ENCODE measurements around the gene KCNMA1.

KCNMA1 gene

DNA sequence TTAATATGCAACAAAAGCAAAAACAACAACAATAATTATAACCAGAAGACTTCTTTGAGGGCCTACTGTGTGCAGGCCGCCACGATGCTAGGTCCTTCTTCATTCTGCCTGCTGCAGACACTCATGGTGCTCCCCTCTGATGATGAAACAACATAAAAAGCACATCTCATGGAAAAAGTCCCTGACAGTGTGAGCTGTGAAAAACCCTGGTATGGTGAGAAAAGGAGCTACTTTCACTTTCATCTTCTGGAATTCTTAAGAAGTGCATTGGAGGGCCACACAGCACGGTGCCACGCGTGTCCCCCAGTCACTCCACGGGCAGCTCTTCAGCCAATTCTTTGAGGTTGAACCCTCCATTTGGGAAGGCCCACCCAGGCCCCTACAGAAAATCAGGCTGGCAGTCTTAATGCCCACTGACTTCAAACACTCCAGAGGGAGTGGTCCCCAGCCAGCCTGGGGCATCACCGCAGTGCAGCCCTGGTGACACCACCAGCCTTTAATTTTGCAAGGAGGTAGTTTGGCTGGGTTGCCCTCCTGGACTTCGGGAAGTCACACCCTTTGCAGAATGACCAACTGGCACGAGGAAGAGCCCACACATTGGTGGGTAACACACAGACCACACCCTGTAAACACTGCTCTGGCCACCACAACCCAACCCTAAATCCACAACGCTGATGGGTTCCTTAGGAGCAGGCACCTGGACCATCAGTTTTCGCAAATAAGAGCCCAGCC, 7.7 kb downstream of the KCNMA1 start:
- no peak for TF ChIP-seq GATA3 (IDR thresholded peaks at IDR 0.05; ENCODE audit: low read depth, low read length)
- no peak for TF ChIP-seq GATA2 (IDR thresholded peaks at IDR 0.05; ENCODE audit: low read depth, low read length)

DNA sequence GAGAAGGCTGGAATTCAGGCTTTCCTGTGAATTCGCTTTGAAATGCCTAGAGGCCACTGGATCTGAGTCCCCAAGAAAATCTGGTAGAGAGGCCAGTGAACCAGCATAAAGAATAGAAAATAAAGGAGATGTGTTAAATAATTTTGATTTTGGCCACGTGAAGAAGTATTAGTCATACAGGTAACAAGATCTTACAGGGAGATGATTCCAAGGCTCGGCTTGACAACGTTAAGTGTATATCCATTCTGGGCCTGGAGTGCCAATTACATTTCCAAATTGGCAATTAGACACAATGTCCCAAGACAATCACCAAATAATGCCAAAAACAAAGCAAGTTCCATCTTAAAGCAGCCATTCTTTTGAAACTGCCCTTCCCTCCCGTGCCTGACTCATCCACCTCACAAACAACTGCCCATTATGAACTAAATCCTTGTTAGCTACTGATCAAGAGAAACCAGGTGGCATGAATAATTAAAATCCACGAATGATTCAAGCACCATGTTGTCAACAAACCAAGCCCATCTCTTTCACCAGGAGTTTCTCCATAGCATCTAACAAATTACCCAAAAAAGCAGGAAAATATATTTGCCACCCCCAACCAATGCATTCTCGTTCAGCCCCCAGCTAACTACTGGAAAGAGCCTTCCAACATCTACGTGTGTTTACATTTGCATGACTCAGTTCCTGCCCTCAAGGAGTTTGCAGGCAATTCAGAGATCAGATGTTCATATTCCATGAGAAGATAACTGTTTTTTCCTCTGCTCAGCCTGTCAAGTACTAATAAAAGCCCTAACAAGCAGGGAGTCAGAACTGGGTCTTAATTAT, 8.5 kb downstream of the KCNMA1 start:
- no peak for TF ChIP-seq GATA2 (IDR thresholded peaks at IDR 0.05; ENCODE audit: low read depth, low read length)
- TF ChIP-seq GATA3 (IDR thresholded peaks at IDR 0.05; ENCODE audit: low read depth, low read length): no peak

DNA sequence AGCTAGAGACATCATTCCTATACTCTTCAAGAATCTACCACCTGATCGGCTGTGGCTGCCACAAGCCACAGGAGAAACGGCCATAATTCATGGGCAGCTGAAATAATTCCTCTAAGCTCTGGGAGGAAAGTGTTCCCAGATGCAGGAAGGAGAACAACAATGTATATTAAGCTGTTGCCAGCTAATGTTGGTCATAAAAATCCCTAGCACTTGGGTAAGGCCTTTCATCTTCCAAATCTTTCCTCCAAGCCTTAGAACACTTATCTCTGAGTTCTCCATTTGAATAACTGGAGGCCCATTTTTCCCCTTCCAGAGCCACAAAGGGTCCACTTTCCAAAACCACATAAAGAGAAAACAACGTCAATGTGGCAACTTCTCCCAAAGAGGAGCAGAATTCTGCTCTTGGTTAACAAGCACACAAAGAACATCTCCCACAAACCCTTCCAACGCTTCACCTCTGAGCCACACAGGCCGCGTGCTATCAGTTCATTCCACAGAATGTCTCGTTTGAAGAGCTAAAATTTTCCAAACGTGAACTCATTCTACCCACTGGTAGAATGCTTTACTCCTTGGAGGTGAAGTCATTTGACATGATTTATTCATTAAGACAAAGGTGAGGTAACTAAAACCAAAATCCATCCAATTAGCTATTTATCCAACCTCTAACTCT, 11.2 kb downstream of the KCNMA1 start:
- TF ChIP-seq GATA2 (IDR thresholded peaks at IDR 0.05; ENCODE audit: low read depth, low read length) (no peak), GATA3 (IDR thresholded peaks at IDR 0.05; ENCODE audit: low read depth, low read length) (no peak)

DNA sequence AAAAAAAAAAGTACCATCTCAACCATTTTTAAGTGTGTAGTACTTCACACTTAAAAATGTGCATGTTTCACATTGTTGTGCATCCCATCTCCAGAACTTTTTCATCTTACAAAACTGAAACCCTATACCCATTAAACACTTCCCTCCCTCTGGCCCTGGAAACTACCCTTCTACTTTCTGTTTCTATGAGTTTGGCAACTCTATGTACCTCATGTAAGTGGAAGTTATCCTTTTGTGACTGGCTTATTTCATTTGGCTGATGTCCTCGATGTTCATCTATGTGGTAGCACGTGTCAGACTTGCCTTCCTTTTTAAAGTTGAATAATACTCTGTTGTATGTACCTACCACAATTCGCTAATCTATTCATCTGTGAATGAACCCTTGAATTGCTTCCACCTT, 12.2 kb downstream of the KCNMA1 start:
- no peak for TF ChIP-seq GATA2 (IDR thresholded peaks at IDR 0.05; ENCODE audit: low read depth, low read length)
- no peak for TF ChIP-seq GATA3 (IDR thresholded peaks at IDR 0.05; ENCODE audit: low read depth, low read length)

DNA sequence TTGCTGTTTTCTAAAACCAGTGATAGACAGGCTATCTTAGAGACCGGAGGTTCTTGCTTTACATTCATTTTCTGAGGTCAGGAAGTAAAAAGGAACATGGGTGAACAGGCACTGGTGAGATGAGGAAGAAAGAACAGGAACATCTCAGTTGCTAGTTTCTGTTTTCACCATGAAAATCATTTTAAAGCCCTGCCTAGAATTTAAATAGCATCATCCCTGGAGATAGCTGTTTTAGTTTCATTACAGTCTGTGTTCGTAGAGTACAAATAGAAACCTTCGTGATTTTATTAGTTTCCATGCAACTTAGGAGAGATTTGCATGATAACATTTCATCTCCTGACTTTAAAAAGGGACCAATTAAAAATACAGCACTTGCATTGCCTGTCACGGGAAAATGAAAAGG, 14.7 kb downstream of the KCNMA1 start:
- TF ChIP-seq GATA2 (IDR thresholded peaks at IDR 0.05; ENCODE audit: low read depth, low read length): no peak
- no peak for TF ChIP-seq GATA3 (IDR thresholded peaks at IDR 0.05; ENCODE audit: low read depth, low read length)

DNA sequence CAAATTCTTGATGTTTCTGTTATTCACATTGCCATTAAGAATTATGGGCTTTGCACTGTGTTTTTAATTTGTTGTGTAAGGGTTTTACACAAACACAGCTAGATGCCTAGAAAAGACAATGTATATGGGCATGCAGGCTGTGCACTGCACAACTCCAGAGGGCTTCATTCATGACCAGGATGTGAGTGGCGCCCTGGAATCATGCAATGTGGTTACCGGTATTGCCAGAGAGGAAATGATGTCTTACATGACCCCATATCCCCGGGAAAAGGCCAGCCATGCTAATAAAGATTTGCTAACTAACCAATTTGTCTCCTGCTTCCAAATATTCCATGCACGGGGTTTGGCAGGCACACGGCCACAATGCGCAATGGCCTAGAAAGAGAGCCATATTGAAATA, 16.9 kb downstream of the KCNMA1 start:
- TF ChIP-seq GATA2 (IDR thresholded peaks at IDR 0.05; ENCODE audit: low read depth, low read length) (no peak), GATA3 (IDR thresholded peaks at IDR 0.05; ENCODE audit: low read depth, low read length) (no peak)

DNA sequence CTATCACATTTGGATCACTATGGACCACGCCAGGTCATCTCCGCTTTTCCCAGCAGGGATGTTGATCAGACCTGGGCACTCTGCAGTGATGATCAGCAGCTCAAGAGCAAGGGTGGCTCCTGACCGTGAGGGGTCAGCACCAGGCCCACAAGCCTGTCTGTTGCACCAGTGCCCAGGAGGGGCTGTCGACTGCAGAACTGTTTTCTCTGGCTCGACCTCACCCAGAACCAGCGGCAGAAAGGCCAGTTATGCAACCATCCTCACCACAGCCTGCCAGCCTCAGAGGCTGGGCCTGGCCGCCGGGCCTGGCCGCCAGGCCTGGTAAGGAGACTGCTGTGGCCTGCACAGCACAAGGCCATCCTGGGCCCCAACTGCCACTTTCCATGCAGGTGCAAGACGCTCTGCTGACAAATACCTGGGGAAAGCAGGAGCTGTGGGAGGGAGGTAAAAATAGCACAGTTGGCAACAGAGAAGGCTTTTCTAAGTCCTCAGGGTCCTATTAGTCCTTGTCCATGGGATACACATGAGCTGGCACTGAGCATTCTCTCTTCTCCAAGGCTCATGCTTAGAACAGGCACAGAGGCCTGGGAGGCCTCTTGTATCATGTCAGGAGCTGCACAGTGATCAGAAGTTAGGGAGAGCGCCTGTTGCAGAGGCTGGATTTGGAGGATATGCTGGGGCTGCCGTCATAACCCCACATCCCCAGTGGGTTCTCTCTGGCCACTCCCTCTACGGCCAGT, 17.5 kb downstream of the KCNMA1 start:
- TF ChIP-seq GATA3 (IDR thresholded peaks at IDR 0.05; ENCODE audit: low read depth, low read length) (no peak), GATA2 (IDR thresholded peaks at IDR 0.05; ENCODE audit: low read depth, low read length) (no peak)

DNA sequence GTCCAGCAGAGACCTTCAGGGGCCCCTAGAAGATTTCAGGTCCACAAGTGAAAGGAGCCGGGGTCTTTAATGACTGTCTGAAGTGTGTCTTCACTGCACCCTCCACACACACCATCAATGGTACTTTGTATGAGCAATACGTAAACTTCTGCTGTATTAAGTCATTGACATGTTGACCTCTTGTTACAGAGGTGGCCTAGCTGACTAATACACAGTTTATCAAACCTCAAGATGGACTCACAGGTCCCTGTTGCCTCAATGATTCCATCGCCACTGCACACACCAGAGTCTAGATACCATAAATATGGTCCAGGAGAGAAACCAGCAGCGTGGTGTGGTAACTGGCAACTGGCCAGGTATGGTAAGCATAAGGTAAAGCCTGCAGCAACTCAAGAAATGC, 19.5 kb downstream of the KCNMA1 start:
- TF ChIP-seq GATA3 (IDR thresholded peaks at IDR 0.05; ENCODE audit: low read depth, low read length): no peak
- TF ChIP-seq GATA2 (IDR thresholded peaks at IDR 0.05; ENCODE audit: low read depth, low read length): no peak

DNA sequence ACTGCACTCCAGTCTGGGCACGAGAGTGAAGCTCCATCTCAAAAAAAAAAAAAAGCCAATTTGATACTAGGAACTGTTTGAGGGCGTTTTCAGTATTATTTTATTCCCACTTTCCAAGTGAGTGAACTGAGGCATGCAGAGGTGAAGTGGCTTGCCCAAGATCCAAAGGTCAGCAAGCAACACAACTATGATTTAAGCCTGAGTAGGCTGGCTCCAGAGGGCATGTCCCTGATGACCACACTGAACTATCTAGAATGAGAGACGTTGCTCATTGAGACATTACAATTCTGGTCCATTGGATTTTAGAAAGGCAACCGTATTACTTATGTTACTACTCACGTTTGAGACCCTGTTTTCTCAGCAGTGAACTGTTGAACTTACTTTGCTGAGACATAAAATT, 20.8 kb downstream of the KCNMA1 start:
- TF ChIP-seq GATA3 (IDR thresholded peaks at IDR 0.05; ENCODE audit: low read depth, low read length) (no peak), GATA2 (IDR thresholded peaks at IDR 0.05; ENCODE audit: low read depth, low read length) (no peak)

DNA sequence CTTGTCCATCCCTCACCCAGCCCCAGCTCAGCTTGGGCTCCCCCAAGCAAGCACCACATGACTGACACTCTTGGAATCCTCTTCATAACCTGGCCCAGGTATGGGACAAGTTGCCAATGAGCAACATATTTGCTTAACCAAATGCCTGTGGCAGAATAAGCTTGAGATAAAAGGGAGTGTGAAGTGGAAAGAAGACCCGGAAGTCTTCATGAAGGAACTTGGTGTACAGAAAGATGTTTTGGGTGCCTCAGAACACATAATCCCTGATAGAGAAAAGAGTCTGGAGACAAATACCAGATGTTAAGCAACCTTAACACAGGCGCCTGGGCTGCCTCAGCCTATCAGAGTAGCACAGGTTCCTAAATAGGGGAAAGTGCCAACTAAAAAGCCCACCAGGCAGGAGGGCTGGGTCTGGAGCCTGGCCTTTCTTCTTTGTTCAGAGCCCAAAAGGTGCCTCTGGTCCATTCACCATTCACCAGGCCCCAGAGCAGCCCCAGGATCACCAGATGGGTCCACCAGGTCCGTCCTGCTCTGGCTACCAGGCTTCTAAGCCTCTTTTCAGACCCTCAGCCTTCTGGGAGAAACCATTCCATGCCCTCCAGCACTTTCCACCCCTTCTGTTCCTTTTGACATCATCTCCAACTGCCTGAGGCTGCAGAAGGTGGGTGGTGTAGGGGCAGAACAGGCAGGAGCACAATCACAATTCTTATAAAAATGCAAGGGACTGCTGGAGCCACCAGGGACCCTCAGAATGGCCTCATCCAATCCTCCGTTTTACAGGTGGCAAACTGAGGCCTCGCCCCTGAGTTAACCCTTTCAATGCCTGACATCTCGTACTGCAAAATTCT, 22.6 kb downstream of the KCNMA1 start:
- TF ChIP-seq GATA3 (IDR thresholded peaks at IDR 0.05; ENCODE audit: low read depth, low read length): no peak

DNA sequence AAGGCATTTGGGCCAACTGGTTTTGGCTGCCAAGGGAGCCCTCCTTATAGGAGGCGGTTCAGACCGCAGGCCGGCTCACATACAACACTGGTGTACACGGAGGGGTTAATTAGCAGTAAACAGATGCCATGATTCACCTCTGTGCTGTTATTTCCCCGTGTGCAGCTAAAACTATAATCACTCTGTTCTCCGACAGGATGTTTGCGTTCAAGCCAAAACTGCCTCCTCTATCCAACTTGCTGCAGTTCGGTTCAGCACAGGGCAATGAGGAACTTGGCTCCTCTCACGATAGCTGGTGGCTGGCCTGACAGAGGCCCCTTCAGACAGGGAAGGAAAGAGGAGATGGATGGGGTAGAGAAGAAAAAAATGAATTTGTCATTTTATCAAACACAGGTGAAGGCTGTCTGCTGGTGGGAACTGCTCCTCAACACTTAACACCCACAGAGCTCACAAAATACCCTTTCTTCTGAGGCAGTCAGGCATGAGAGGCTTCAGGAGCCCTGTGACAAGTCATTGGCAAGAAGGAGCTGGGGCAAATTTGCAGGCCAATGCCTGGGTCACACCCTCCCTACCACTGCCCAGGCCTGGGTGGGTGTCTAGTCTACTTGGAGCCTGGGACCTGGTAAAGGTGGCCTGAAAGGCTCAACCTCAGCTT, 24.0 kb downstream of the KCNMA1 start:
- TF ChIP-seq GATA2 (IDR thresholded peaks at IDR 0.05; ENCODE audit: low read depth, low read length) (no peak), GATA3 (IDR thresholded peaks at IDR 0.05; ENCODE audit: low read depth, low read length) (no peak)

DNA sequence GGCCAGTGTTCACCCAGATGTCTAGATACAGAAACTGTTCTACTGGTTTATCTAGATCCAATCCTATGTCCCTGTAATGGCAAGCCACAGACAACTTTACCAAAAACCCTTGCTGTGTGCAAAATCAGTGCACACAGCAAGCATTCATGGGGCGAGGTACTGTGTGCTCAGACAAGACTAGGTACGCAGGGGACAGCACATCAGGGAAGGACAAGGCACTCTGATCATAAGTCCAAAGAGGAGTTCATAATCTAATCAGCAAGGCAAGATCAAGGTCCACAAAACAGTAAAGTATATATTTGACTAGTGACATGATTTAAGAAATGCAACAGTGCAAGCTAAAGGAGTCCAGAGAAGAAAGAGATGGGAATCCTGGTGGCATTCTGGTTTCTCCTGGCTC, 25.9 kb downstream of the KCNMA1 start:
- TF ChIP-seq GATA3 (IDR thresholded peaks at IDR 0.05; ENCODE audit: low read depth, low read length) (no peak), GATA2 (IDR thresholded peaks at IDR 0.05; ENCODE audit: low read depth, low read length) (no peak)

DNA sequence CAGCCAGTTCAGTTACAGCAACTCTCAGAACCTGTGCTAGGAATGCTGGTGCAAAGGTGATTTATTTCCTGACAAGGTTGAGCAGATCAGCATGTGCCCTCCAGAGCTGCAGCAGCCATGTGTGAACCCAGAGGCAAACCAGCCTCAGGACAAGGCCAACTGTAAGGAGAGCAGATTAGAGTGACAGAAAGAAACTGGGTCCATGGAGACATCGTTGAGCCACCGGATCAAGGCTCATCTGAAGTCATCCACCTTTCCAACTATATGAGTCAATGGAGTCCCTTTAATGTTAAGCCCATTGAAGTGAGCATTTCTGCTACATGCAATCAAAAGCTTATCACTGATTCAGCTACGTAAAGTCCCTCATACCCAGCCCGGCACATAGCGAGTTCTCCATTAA, 26.4 kb downstream of the KCNMA1 start:
- TF ChIP-seq GATA2 (IDR thresholded peaks at IDR 0.05; ENCODE audit: low read depth, low read length) (no peak), GATA3 (IDR thresholded peaks at IDR 0.05; ENCODE audit: low read depth, low read length) (no peak)

Data from SH-SY5Y (cell line).